ENCODE results near the gene GH2.
"Not testable (repeated sequence)": the region's sequence is repeated elsewhere in the genome, so short reads cannot be mapped to it uniquely, and the experiment has no call there.

DNA sequence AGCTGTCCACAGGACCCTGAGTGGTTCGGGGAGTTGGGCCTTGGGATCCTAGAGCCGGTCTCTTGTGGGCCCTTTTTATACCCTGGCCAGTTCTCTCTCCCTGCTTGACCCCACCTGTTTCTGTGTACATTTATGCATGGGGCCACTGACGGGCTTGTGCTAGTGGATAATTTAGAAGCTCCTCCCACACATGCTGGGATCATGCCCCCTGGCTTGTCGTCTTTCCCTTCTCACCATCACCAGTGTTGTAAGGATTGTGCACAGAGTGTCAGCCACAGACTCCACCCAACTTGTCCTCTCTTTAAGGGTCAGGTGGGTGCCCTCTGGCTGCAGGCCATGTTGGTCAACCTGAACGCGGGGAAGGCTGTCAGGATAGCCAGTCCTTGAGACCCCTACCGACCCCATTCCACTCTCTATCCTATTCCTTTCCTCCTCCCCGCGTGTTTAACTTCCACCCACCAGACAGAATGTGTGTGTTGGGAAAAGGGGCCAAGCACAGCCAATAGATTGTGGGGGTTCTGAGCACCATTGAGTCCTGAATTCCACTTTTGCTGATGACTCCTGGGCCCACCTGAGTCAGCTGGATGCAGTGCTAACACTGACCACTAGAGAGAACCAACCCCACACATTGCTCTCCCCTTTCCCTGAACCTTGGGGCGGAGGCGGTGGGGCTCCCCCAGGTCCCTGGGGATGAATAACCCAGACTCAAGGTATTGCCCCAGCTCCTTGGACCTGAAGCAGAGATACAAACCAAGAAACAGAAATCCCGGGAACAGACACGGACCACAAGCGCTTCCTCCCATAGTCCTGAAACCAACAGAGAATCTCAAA is 15.0 kb upstream of the GH2 start, which contains the start of gene CSH1:
- not testable (repeated sequence) for TF ChIP-seq ZFP30 (CRISPR knock-in tag; IDR thresholded peaks at IDR 0.05); ZFP3 (CRISPR knock-in tag; IDR thresholded peaks at IDR 0.05); ARNTL (CRISPR knock-in tag; IDR thresholded peaks at IDR 0.05; ENCODE audit: borderline replicate concordance, low read depth); BACH2 (CRISPR knock-in tag; IDR thresholded peaks at IDR 0.05; ENCODE audit: borderline replicate concordance); PPARA (CRISPR knock-in tag; IDR thresholded peaks at IDR 0.05; ENCODE audit: borderline replicate concordance); ZC3H10 (CRISPR knock-in tag; IDR thresholded peaks at IDR 0.05); SNAI2 (CRISPR knock-in tag; IDR thresholded peaks at IDR 0.05); TCF4 (CRISPR knock-in tag; IDR thresholded peaks at IDR 0.05; ENCODE audit: borderline replicate concordance)
- TF ChIP-seq, protein P1, sequence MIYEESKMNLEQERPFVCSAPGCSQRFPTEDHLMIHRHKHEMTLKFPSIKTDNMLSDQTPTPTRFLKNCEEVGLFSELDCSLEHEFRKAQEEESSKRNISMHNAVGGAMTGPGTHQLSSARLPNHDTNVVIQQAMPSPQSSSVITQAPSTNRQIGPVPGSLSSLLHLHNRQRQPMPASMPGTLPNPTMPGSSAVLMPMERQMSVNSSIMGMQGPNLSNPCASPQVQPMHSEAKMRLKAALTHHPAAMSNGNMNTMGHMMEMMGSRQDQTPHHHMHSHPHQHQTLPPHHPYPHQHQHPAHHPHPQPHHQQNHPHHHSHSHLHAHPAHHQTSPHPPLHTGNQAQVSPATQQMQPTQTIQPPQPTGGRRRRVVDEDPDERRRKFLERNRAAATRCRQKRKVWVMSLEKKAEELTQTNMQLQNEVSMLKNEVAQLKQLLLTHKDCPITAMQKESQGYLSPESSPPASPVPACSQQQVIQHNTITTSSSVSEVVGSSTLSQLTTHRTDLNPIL (CRISPR knock-in tag; IDR thresholded peaks at IDR 0.05; ENCODE audit: low read depth): not testable (repeated sequence)
- TF ChIP-seq, protein P2, sequence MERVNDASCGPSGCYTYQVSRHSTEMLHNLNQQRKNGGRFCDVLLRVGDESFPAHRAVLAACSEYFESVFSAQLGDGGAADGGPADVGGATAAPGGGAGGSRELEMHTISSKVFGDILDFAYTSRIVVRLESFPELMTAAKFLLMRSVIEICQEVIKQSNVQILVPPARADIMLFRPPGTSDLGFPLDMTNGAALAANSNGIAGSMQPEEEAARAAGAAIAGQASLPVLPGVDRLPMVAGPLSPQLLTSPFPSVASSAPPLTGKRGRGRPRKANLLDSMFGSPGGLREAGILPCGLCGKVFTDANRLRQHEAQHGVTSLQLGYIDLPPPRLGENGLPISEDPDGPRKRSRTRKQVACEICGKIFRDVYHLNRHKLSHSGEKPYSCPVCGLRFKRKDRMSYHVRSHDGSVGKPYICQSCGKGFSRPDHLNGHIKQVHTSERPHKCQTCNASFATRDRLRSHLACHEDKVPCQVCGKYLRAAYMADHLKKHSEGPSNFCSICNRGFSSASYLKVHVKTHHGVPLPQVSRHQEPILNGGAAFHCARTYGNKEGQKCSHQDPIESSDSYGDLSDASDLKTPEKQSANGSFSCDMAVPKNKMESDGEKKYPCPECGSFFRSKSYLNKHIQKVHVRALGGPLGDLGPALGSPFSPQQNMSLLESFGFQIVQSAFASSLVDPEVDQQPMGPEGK (CRISPR knock-in tag; IDR thresholded peaks at IDR 0.05; ENCODE audit: borderline replicate concordance): not testable (repeated sequence)
- TF ChIP-seq, protein P3, sequence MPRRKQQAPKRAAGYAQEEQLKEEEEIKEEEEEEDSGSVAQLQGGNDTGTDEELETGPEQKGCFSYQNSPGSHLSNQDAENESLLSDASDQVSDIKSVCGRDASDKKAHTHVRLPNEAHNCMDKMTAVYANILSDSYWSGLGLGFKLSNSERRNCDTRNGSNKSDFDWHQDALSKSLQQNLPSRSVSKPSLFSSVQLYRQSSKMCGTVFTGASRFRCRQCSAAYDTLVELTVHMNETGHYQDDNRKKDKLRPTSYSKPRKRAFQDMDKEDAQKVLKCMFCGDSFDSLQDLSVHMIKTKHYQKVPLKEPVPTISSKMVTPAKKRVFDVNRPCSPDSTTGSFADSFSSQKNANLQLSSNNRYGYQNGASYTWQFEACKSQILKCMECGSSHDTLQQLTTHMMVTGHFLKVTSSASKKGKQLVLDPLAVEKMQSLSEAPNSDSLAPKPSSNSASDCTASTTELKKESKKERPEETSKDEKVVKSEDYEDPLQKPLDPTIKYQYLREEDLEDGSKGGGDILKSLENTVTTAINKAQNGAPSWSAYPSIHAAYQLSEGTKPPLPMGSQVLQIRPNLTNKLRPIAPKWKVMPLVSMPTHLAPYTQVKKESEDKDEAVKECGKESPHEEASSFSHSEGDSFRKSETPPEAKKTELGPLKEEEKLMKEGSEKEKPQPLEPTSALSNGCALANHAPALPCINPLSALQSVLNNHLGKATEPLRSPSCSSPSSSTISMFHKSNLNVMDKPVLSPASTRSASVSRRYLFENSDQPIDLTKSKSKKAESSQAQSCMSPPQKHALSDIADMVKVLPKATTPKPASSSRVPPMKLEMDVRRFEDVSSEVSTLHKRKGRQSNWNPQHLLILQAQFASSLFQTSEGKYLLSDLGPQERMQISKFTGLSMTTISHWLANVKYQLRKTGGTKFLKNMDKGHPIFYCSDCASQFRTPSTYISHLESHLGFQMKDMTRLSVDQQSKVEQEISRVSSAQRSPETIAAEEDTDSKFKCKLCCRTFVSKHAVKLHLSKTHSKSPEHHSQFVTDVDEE (CRISPR knock-in tag; IDR thresholded peaks at IDR 0.05): not testable (repeated sequence)
- TF ChIP-seq, protein P4, sequence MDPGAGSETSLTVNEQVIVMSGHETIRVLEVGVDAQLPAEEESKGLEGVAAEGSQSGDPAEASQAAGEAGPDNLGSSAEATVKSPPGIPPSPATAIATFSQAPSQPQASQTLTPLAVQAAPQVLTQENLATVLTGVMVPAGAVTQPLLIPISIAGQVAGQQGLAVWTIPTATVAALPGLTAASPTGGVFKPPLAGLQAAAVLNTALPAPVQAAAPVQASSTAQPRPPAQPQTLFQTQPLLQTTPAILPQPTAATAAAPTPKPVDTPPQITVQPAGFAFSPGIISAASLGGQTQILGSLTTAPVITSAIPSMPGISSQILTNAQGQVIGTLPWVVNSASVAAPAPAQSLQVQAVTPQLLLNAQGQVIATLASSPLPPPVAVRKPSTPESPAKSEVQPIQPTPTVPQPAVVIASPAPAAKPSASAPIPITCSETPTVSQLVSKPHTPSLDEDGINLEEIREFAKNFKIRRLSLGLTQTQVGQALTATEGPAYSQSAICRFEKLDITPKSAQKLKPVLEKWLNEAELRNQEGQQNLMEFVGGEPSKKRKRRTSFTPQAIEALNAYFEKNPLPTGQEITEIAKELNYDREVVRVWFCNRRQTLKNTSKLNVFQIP (CRISPR knock-in tag; IDR thresholded peaks at IDR 0.05; ENCODE audit: borderline replicate concordance, low read depth): not testable (repeated sequence)
